ENCODE data around the gene P3H4.

The P3H4 gene

DNA sequence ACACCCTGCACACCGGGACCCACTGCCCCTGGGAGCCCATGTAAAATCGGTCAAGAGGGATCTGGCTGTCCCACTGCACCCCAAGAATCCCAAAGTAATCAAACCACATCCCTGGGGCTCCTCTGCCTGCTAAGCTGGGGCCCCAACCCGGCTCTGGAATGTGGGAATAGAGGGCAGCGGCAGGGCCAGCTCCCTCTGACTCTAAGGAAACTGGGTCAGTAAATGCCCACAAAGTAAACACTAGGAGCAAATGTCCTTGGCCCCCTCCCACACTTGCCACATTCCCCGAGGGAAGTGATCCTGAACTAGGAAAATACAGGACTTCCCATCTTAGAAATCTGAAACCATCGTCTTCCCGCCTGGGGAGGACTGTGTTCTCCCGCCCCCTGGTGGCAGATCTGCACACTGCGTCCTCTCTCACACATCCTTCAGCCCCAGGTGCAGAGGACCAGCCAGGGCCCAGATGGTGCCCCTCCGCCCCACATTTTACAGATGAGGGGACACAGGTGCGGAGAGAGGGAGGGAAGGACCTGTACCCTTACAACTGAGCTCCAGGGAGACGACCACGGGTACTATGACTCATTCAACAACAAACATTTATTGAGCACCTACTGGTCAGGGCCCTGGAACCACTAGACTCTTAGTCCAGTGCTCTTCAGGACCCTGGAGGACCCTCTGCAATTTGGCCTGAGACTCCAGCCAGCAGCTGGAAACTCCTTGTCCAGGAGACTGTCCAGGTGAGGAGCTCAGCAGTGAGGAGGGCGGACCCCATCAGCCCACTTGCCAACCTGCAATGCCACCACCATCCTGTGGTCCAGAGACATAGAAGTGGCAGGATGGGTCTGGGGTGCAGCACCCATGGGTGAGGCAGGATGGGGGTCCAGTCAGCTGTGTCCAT, 10.1 kb downstream of the P3H4 start:
- peak overlapping the region; percentile 23 for H3K4me2 ChIP-seq (ENCODE audit: low read length)
- no peak overlapping the region for H2AFZ ChIP-seq (ENCODE audit: low read depth, low read length)
- H3K27me3 ChIP-seq (ENCODE audit: low read depth, low read length), result no peaks in the 10 kb centered on the region
- H3K9me3 ChIP-seq (ENCODE audit: insufficient read depth, low read length), result no peaks in the 10 kb centered on the region
- H3K36me3 ChIP-seq (replicated peaks; ENCODE audit: low read depth, low read length), result no peaks in the 10 kb centered on the region
- H3K4me1 ChIP-seq (ENCODE audit: low read length), result peaks cover 14% of the 10 kb centered on the region
- TF ChIP-seq EZH2phosphoT487 (IDR thresholded peaks at IDR 0.05; ENCODE audit: low read depth), result no peak
- TF ChIP-seq, protein P1, sequence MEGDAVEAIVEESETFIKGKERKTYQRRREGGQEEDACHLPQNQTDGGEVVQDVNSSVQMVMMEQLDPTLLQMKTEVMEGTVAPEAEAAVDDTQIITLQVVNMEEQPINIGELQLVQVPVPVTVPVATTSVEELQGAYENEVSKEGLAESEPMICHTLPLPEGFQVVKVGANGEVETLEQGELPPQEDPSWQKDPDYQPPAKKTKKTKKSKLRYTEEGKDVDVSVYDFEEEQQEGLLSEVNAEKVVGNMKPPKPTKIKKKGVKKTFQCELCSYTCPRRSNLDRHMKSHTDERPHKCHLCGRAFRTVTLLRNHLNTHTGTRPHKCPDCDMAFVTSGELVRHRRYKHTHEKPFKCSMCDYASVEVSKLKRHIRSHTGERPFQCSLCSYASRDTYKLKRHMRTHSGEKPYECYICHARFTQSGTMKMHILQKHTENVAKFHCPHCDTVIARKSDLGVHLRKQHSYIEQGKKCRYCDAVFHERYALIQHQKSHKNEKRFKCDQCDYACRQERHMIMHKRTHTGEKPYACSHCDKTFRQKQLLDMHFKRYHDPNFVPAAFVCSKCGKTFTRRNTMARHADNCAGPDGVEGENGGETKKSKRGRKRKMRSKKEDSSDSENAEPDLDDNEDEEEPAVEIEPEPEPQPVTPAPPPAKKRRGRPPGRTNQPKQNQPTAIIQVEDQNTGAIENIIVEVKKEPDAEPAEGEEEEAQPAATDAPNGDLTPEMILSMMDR (IDR thresholded peaks at IDR 0.05; ENCODE audit: low read depth, low read length), result peak; percentile 92
- no peaks in the 10 kb centered on the region for H3K79me2 ChIP-seq (ENCODE audit: low read length)
- no peak overlapping the region for H3K27ac ChIP-seq (ENCODE audit: low read length)
- no peaks in the 10 kb centered on the region for H4K20me1 ChIP-seq (ENCODE audit: insufficient read depth, low read length)
- no peak overlapping the region for H3K9ac ChIP-seq (ENCODE audit: low read length)
- H3K4me3 ChIP-seq (ENCODE audit: low read length), result no peak overlapping the region

DNA sequence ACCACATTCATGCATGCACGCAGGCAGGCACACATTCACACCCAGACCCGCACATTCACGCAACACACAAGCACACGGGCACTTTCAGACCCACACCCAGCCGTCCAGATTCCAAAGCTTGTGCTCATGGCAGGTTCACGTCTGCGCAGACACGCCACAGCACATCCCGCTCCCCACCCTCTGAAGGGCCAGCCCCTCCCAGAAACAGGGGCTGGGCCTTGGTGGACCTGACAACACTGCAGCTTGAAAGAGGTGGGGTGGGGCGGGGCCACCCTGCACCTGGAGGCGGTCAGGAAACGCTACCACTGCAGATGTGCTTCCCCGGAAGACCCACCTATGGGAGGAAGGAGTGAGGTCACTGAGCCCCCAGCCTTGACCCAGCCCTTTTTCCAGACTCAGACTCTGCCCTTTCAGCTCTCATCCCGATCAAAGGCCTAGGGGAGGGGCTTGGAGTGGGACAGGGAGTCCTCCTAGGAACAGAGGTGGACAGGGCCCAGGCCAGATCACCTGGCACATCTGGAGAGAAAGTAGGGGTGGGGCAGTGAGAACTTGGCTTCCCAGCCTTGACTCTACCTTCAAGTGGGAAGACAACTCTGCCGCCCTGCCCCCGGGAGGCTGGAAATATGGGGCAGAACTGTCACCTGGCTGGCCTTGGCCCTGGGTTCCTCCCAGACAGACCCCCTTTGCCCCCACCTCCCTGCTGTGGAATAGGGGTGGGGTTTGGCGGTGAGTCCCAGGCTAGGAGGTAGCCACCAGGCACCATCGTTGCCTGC, 11.0 kb downstream of the P3H4 start:
- Histone ChIP-seq H3K79me2 (ENCODE audit: low read length) (no peaks in the 10 kb centered on the region), H4K20me1 (ENCODE audit: insufficient read depth, low read length) (no peaks in the 10 kb centered on the region), H3K36me3 (replicated peaks; ENCODE audit: low read depth, low read length) (no peaks in the 10 kb centered on the region), H3K4me2 (ENCODE audit: low read length) (no peak overlapping the region; the same call in 1 of the 2 replicates), H3K27me3 (ENCODE audit: low read depth, low read length) (no peaks in the 10 kb centered on the region), H3K9ac (ENCODE audit: low read length) (no peak overlapping the region), H2AFZ (ENCODE audit: low read depth, low read length) (no peak overlapping the region), H3K9me3 (ENCODE audit: insufficient read depth, low read length) (no peaks in the 10 kb centered on the region), H3K4me3 (ENCODE audit: low read length) (no peak overlapping the region), H3K27ac (ENCODE audit: low read length) (no peak overlapping the region), H3K4me1 (ENCODE audit: low read length) (peaks cover 14% of the 10 kb centered on the region)
- TF ChIP-seq EZH2phosphoT487 (IDR thresholded peaks at IDR 0.05; ENCODE audit: low read depth), result no peak
- TF ChIP-seq, protein P1 (IDR thresholded peaks at IDR 0.05; ENCODE audit: low read depth, low read length), result no peak

DNA sequence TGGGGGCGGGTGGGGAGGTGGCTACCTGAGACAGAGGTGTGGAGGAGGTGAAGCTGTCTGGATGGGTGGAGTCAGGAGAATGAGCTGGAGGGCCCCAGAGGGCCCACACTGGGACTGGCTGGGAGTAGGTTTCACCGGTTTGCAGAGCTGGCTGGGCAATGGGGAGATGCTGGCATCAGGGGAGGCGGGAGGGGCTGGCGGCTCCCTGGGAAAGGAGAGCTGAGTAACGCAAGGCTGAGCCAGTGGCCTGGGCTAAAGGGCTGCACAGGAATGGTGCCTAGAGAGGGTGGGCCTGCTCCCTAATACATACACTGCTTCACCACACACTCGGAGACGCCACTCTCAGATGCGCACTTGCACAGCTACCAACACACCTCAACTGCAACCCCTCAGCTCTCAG, 12.4 kb downstream of the P3H4 start:
- Histone ChIP-seq H3K36me3 (replicated peaks; ENCODE audit: low read depth, low read length) (no peaks in the 10 kb centered on the region), H3K4me1 (ENCODE audit: low read length) (peaks cover 14% of the 10 kb centered on the region), H3K4me2 (ENCODE audit: low read length) (no peak overlapping the region), H2AFZ (ENCODE audit: low read depth, low read length) (no peak overlapping the region), H3K4me3 (ENCODE audit: low read length) (no peak overlapping the region), H3K9ac (ENCODE audit: low read length) (no peak overlapping the region), H3K79me2 (ENCODE audit: low read length) (no peaks in the 10 kb centered on the region), H3K27me3 (ENCODE audit: low read depth, low read length) (no peaks in the 10 kb centered on the region), H4K20me1 (ENCODE audit: insufficient read depth, low read length) (no peaks in the 10 kb centered on the region), H3K27ac (ENCODE audit: low read length) (no peak overlapping the region), H3K9me3 (ENCODE audit: insufficient read depth, low read length) (no peaks in the 10 kb centered on the region)
- TF ChIP-seq, protein P1 (IDR thresholded peaks at IDR 0.05; ENCODE audit: low read depth, low read length), result no peak
- TF ChIP-seq EZH2phosphoT487 (IDR thresholded peaks at IDR 0.05; ENCODE audit: low read depth), result no peak

- Histone ChIP-seq H3K27me3 (ENCODE audit: low read depth, low read length) (no peaks in the 10 kb centered on the region), H3K36me3 (replicated peaks; ENCODE audit: low read depth, low read length) (no peaks in the 10 kb centered on the region), H3K4me3 (ENCODE audit: low read length) (no peak overlapping the region), H3K9ac (ENCODE audit: low read length) (no peak overlapping the region), H3K27ac (ENCODE audit: low read length) (no peak overlapping the region), H2AFZ (ENCODE audit: low read depth, low read length) (no peak overlapping the region), H3K4me2 (ENCODE audit: low read length) (no peak overlapping the region), H3K79me2 (ENCODE audit: low read length) (no peaks in the 10 kb centered on the region), H4K20me1 (ENCODE audit: insufficient read depth, low read length) (no peaks in the 10 kb centered on the region), H3K4me1 (ENCODE audit: low read length) (no peaks in the 10 kb centered on the region; the same call in 1 of the 2 replicates), H3K9me3 (ENCODE audit: insufficient read depth, low read length) (no peaks in the 10 kb centered on the region)
- TF ChIP-seq EZH2phosphoT487 (IDR thresholded peaks at IDR 0.05; ENCODE audit: low read depth), result no peak
- TF ChIP-seq, protein P1 (IDR thresholded peaks at IDR 0.05; ENCODE audit: low read depth, low read length), result no peak
Measured at GRCh38 chr17:41797377-41797776, 14.4 kb downstream of the P3H4 start.

All from OCI-LY3 (cell line).